ENCODE measurements around the gene KLHL7.

KLHL7 gene

DNA sequence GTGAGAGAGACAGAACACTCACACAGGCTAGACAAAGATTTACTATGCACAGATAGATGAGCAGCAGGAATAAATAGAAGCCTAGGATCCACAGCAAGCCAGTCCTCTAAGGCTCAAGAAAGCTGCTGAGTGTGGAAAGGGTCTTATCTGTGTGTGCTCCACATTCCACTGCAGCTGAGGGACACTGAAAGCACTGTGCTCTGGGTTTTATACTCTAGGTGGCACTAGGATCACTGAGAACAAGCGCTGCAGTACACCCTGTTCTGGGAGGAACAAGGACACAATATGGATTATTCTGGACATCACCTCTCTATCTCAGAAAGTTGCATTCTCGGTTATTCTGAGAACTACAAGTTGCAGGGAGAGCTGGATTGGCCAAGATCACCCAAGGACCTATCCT is 4.9 kb upstream of the KLHL7 start:
- Histone ChIP-seq H3F3A (ENCODE audit: insufficient read depth, low read length) (0 out of 2 replicates have a peak, but pooled peaks cover 3% of the 10 kb centered on the region), H3K36me3 (ENCODE audit: insufficient read depth, low read length) (peaks cover 7% of the 10 kb centered on the region; the same call in 1 of the 2 replicates), H3K27ac (ENCODE audit: low read depth, low read length, poor library complexity, severe bottlenecking) (no peak overlapping the region), H3K27me3 (ENCODE audit: insufficient read depth, low read length) (no peaks in the 10 kb centered on the region), H2AFZ (ENCODE audit: low read length) (no peak overlapping the region), H3K9me3 (ENCODE audit: low read length) (peaks cover 8% of the 10 kb centered on the region), H3K4me1 (ENCODE audit: insufficient read depth, low read length, severe bottlenecking) (peaks cover 8% of the 10 kb centered on the region), H3K9me2 (ENCODE audit: low read depth, low read length) (no peaks in the 10 kb centered on the region), H3K4me2 (ENCODE audit: low read length) (no peak overlapping the region), H3K79me2 (ENCODE audit: insufficient read depth, low read length) (no peaks in the 10 kb centered on the region), H3K4me3 (ENCODE audit: low read depth, low read length, poor library complexity, severe bottlenecking) (no peak overlapping the region), H3K9ac (ENCODE audit: low read length) (no peak overlapping the region), H4K20me1 (ENCODE audit: insufficient read depth, low read length) (no peaks in the 10 kb centered on the region)
- no peak for TF ChIP-seq EZH2 (IDR thresholded peaks at IDR 0.05; ENCODE audit: borderline replicate concordance, low read length)
- TF ChIP-seq, protein P1, sequence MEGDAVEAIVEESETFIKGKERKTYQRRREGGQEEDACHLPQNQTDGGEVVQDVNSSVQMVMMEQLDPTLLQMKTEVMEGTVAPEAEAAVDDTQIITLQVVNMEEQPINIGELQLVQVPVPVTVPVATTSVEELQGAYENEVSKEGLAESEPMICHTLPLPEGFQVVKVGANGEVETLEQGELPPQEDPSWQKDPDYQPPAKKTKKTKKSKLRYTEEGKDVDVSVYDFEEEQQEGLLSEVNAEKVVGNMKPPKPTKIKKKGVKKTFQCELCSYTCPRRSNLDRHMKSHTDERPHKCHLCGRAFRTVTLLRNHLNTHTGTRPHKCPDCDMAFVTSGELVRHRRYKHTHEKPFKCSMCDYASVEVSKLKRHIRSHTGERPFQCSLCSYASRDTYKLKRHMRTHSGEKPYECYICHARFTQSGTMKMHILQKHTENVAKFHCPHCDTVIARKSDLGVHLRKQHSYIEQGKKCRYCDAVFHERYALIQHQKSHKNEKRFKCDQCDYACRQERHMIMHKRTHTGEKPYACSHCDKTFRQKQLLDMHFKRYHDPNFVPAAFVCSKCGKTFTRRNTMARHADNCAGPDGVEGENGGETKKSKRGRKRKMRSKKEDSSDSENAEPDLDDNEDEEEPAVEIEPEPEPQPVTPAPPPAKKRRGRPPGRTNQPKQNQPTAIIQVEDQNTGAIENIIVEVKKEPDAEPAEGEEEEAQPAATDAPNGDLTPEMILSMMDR (IDR thresholded peaks at IDR 0.05; ENCODE audit: low read length) = peak; percentile 40; the same call in 1 of the 2 replicates

DNA sequence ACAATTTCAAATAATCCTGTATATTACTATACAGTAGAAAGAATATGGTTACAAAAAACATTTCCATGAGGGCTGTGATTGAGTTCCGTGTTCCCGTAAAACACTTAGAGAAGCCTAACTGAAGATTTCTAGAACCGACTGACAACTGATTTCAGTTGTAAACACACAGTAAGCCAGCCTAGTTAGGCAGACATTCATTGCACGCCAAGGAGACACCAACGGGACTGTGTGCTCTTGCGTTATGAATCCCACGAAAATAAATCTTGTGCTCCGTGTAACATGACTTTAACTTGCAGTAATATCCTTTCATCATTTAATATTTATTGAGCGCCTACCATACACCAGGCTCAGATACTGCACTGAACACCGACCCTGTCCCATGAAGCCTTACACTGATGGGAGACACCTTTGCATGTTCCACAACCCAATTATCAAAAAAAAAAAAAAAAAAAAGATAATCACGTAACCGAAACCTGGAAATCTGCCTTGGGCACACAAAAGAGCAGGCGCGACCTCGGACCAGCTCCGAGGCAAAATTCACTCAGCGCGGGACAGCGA is 420 bp upstream of the KLHL7 start:
- H3K36me3 ChIP-seq (ENCODE audit: insufficient read depth, low read length) = peaks cover 7% of the 10 kb centered on the region; the same call in 1 of the 2 replicates
- H4K20me1 ChIP-seq (ENCODE audit: insufficient read depth, low read length) = no peaks in the 10 kb centered on the region
- peaks cover 6% of the 10 kb centered on the region; the same call in 1 of the 2 replicates for H3K79me2 ChIP-seq (ENCODE audit: insufficient read depth, low read length)
- H3F3A ChIP-seq (ENCODE audit: insufficient read depth, low read length) = 0 out of 2 replicates have a peak, but pooled peaks cover 3% of the 10 kb centered on the region
- H3K9ac ChIP-seq (ENCODE audit: low read length) = peak overlapping the region; percentile 85
- 0 out of 2 replicates have a peak, but pooled peaks cover 3% of the 10 kb centered on the region for H3K9me3 ChIP-seq (ENCODE audit: low read length)
- H3K27me3 ChIP-seq (ENCODE audit: insufficient read depth, low read length) = no peaks in the 10 kb centered on the region
- TF ChIP-seq EZH2 (IDR thresholded peaks at IDR 0.05; ENCODE audit: borderline replicate concordance, low read length) = no peak
- TF ChIP-seq, protein P1 (IDR thresholded peaks at IDR 0.05; ENCODE audit: low read length) = no peak
- H3K9me2 ChIP-seq (ENCODE audit: low read depth, low read length) = no peaks in the 10 kb centered on the region
- H3K4me2 ChIP-seq (ENCODE audit: low read length) = peak overlapping the region; percentile 85
- H3K4me1 ChIP-seq (ENCODE audit: insufficient read depth, low read length, severe bottlenecking) = peaks cover 28% of the 10 kb centered on the region
- H3K4me3 ChIP-seq (ENCODE audit: low read depth, low read length, poor library complexity, severe bottlenecking) = peak overlapping the region; percentile 81
- H3K27ac ChIP-seq (ENCODE audit: low read depth, low read length, poor library complexity, severe bottlenecking) = peak overlapping the region; percentile 5
- no peak overlapping the region for H2AFZ ChIP-seq (ENCODE audit: low read length)

DNA sequence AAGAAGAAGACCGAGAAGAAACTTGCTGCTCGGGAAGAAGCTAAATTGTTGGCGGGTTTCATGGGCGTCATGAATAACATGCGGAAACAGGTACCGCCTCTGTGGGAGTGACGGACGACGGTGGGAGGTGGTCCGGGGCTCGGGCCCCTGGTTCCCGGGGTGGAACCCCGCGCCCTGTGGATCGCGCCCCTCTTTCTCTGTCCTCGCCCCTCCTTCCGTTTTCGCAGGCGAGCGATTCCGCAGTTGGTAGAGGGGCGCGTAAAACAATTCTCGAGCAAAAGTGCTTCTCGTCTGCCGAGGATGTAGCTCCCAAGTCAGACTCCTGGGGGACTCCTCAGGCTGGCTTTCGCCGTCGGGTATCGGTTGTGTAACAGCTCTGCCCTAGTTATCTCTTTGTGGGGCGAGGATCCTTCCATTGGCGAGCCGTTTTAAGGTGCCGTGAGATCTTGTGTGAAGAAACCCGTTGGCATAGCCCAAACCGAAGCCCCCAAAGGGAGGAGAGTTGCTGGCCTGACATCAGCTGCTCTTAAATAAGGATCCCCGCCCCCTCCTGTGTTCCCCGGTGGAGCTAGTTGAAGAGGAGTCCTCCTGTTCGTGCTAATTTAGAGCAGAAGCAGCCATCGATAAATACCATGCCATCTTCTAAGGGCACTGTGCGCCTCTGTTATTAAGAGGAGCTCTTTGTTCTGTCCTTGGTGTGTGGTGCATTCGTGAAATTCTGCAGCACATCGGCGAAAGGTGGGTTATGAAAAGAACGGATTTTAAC is 655 bp downstream of the KLHL7 start:
- Histone ChIP-seq H2AFZ (ENCODE audit: low read length) (peak overlapping the region; percentile 68), H3K4me3 (ENCODE audit: low read depth, low read length, poor library complexity, severe bottlenecking) (peak overlapping the region; percentile 81), H3F3A (ENCODE audit: insufficient read depth, low read length) (0 out of 2 replicates have a peak, but pooled peaks cover 3% of the 10 kb centered on the region), H3K36me3 (ENCODE audit: insufficient read depth, low read length) (peaks cover 7% of the 10 kb centered on the region; the same call in 1 of the 2 replicates), H3K79me2 (ENCODE audit: insufficient read depth, low read length) (peaks cover 6% of the 10 kb centered on the region; the same call in 1 of the 2 replicates), H3K9ac (ENCODE audit: low read length) (peak overlapping the region; percentile 85), H3K4me1 (ENCODE audit: insufficient read depth, low read length, severe bottlenecking) (peaks cover 28% of the 10 kb centered on the region), H4K20me1 (ENCODE audit: insufficient read depth, low read length) (no peaks in the 10 kb centered on the region), H3K27ac (ENCODE audit: low read depth, low read length, poor library complexity, severe bottlenecking) (peak overlapping the region; percentile 72), H3K9me2 (ENCODE audit: low read depth, low read length) (no peaks in the 10 kb centered on the region), H3K4me2 (ENCODE audit: low read length) (peak overlapping the region; percentile 85), H3K9me3 (ENCODE audit: low read length) (0 out of 2 replicates have a peak, but pooled peaks cover 3% of the 10 kb centered on the region), H3K27me3 (ENCODE audit: insufficient read depth, low read length) (no peaks in the 10 kb centered on the region)
- TF ChIP-seq, protein P1 (IDR thresholded peaks at IDR 0.05; ENCODE audit: low read length) = peak; percentile 6; the same call in 1 of the 2 replicates
- TF ChIP-seq EZH2 (IDR thresholded peaks at IDR 0.05; ENCODE audit: borderline replicate concordance, low read length) = no peak

Measured in OCI-LY1 (cell line).